IMR-90 (cell line): ENCODE measurements around the gene CYP4V2. TPM values are rescaled to one million over a fixed set of nuclear protein-coding genes. Genes with fewer than 3 reads are reported as not detected.

Experiments
- ATAC-seq: fragments of 200-7000 bp; cut with Tn5 transposase; 2 replicates; pipeline ENCODE4 v1.9.1; 2020; ENCODE audit warnings: low read depth, mild to moderate bottlenecking, moderate library complexity
- BruUV-seq: library from RNA; stranded (reverse); fragments of 400-500 nt; replicated peaks from 2 replicates; lab custom pipeline; 2021; lab: Mats Ljungman, UMichigan
- CTCF ChIA-PET: fragments of 300-600 bp; formaldehyde crosslinking; extraction: SDS; loops from one replicate; lab custom pipeline; 2021; ENCODE audit warnings: antibody characterized with exemption; lab: Yijun Ruan, JAX
- POLR2A ChIA-PET: fragments of 300-600 bp; sonication (Branson Sonifier 250); formaldehyde crosslinking; loops from one replicate; lab custom pipeline; 2022; ENCODE audit warnings: antibody characterized with exemption; ENCODE audit not compliant: unreplicated experiment; lab: Charles Lee
- DNase-seq: peaks from one replicate; pipeline ENCODE4 v3.0.0; 2013
- H2AFZ ChIP-seq: replicated peaks from 2 replicates; pipeline ENCODE3; 2013; ENCODE audit warnings: low read length, mild to moderate bottlenecking; ENCODE audit not compliant: poor library complexity
- H2AK5ac ChIP-seq: 2 replicates; pipeline ENCODE4 v1.6.1; 2013; ENCODE audit warnings: low read depth, low read length, inconsistent platforms
- H2AK9ac ChIP-seq: replicated peaks from 2 replicates; pipeline ENCODE3; 2013; ENCODE audit warnings: mild to moderate bottlenecking, low read depth, low read length, moderate library complexity; ENCODE audit not compliant: poor library complexity
- H2BK120ac ChIP-seq: 2 replicates; pipeline ENCODE4 v1.6.1; 2013; ENCODE audit warnings: low read depth, low read length, inconsistent platforms
- H2BK15ac ChIP-seq: 3 replicates; pipeline ENCODE4 v1.6.1; 2013; ENCODE audit warnings: low read depth, low read length, inconsistent platforms
- H2BK20ac ChIP-seq: 2 replicates; pipeline ENCODE4 v1.6.1; 2013; ENCODE audit warnings: low read depth, mild to moderate bottlenecking, inconsistent platforms, low read length, moderate library complexity
- H2BK5ac ChIP-seq: 2 replicates; pipeline ENCODE4 v1.6.1; 2013; ENCODE audit warnings: mild to moderate bottlenecking, low read depth, low read length, inconsistent platforms; ENCODE audit not compliant: poor library complexity, severe bottlenecking
- H3K14ac ChIP-seq: replicated peaks from 2 replicates; pipeline ENCODE4 v1.6.1; 2013; ENCODE audit warnings: low read depth, low read length, inconsistent platforms
- H3K18ac ChIP-seq: 2 replicates; pipeline ENCODE4 v1.6.1; 2013; ENCODE audit warnings: low read depth, low read length, control low read depth
- H3K23ac ChIP-seq: 2 replicates; pipeline ENCODE4 v1.6.1; 2013; ENCODE audit warnings: low read depth, low read length, inconsistent platforms
- H3K27ac ChIP-seq: 2 replicates; pipeline ENCODE4 v1.5.1; 2013; ENCODE audit warnings: mild to moderate bottlenecking, control low read depth, low read length; ENCODE audit not compliant: insufficient read depth
- H3K27me3 ChIP-seq: 2 replicates; pipeline ENCODE4 v1.6.1; 2013; ENCODE audit warnings: low read length; ENCODE audit not compliant: control insufficient read depth, insufficient read depth
- H3K36me3 ChIP-seq: 2 replicates; pipeline ENCODE4 v1.6.1; 2013; ENCODE audit warnings: low read length, mixed read lengths; ENCODE audit not compliant: control insufficient read depth, insufficient read depth
- H3K4ac ChIP-seq: 2 replicates; pipeline ENCODE4 v1.6.1; 2013; ENCODE audit warnings: low read depth, low read length, inconsistent platforms
- H3K4me1 ChIP-seq: 2 replicates; pipeline ENCODE4 v1.6.1; 2013; ENCODE audit warnings: low read length, mixed read lengths; ENCODE audit not compliant: control insufficient read depth, insufficient read depth
- H3K4me2 ChIP-seq: 2 replicates; pipeline ENCODE4 v1.6.1; 2013; ENCODE audit warnings: low read depth, mild to moderate bottlenecking, control low read depth, low read length, moderate library complexity
- H3K4me3 ChIP-seq: 2 replicates; pipeline ENCODE4 v1.5.1; 2013; ENCODE audit warnings: low read depth, mild to moderate bottlenecking, control low read depth, low read length, moderate library complexity; ENCODE audit not compliant: insufficient read depth
- H3K56ac ChIP-seq: 2 replicates; pipeline ENCODE4 v1.6.1; 2013; ENCODE audit warnings: low read length, inconsistent platforms; ENCODE audit not compliant: insufficient read depth; ENCODE audit errors: extremely low read depth
- H3K79me1 ChIP-seq, 2 experiments: 2 replicates each; pipeline ENCODE4 v1.6.1; 2013; ENCODE audit warnings: low read length in 2 of 2, inconsistent platforms in 1 of 2, low read depth in 1 of 2
- H3K9ac ChIP-seq: 2 replicates; pipeline ENCODE4 v1.6.1; 2013; ENCODE audit warnings: low read depth, low read length, control low read depth
- H3K9me1 ChIP-seq: 2 replicates; pipeline ENCODE4 v1.6.1; 2013; ENCODE audit warnings: low read length, inconsistent platforms; ENCODE audit not compliant: insufficient read depth
- H3K9me3 ChIP-seq: 2 replicates; pipeline ENCODE4 v1.6.1; 2013; ENCODE audit warnings: low read length; ENCODE audit not compliant: control insufficient read depth, insufficient read depth
- H4K20me1 ChIP-seq: 2 replicates; pipeline ENCODE4 v1.6.1; 2013; ENCODE audit warnings: low read length, inconsistent platforms; ENCODE audit not compliant: insufficient read depth
- H4K5ac ChIP-seq: 2 replicates; pipeline ENCODE4 v1.6.1; 2013; ENCODE audit warnings: mild to moderate bottlenecking, low read depth, low read length, control low read depth
- H4K8ac ChIP-seq, 2 experiments: 2 replicates each; pipeline ENCODE4 v1.6.1; 2013; ENCODE audit warnings: low read depth in 2 of 2, low read length in 2 of 2, control low read depth in 1 of 2, inconsistent platforms in 1 of 2
- H4K91ac ChIP-seq: 2 replicates; pipeline ENCODE4 v1.6.1; 2013; ENCODE audit warnings: low read depth, low read length, inconsistent platforms; ENCODE audit not compliant: insufficient read depth
- BHLHE40 ChIP-seq: fragments of 150-350 bp; IDR thresholded peaks from 2 replicates; pipeline ENCODE4 v1.6.1; 2016; ENCODE audit warnings: mild to moderate bottlenecking, low read depth, low read length
- CEBPB ChIP-seq: IDR thresholded peaks from 2 replicates; pipeline ENCODE4 v1.6.1; 2012; ENCODE audit warnings: low read depth, low read length, improper control_type of control experiment
- CTCF ChIP-seq: conservative IDR thresholded peaks from 2 replicates; pipeline ENCODE4 v1.5.1; 2012; ENCODE audit warnings: mild to moderate bottlenecking, low read depth, low read length, improper control_type of control experiment
- ELK1 ChIP-seq: fragments of 150-350 bp; IDR thresholded peaks from 2 replicates; pipeline ENCODE4 v1.6.1; 2016; ENCODE audit warnings: low read depth, mild to moderate bottlenecking, low read length, moderate library complexity, borderline replicate concordance
- FOS ChIP-seq: fragments of 150-350 bp; IDR thresholded peaks from 2 replicates; pipeline ENCODE4 v1.6.1; 2016; ENCODE audit warnings: low read depth, low read length
- MAFK ChIP-seq: IDR thresholded peaks from 2 replicates; pipeline ENCODE4 v1.6.1; 2012; ENCODE audit warnings: low read depth, low read length, improper control_type of control experiment
- MAZ ChIP-seq: IDR thresholded peaks from 2 replicates; pipeline ENCODE4 v1.6.1; 2012; ENCODE audit warnings: low read depth, mild to moderate bottlenecking, low read length, improper control_type of control experiment, moderate library complexity, borderline replicate concordance
- POLR2A ChIP-seq: IDR thresholded peaks from 2 replicates; pipeline ENCODE4 v1.6.1; 2012; ENCODE audit warnings: mild to moderate bottlenecking, low read depth, low read length
- RAD21 ChIP-seq: IDR thresholded peaks from 2 replicates; pipeline ENCODE4 v1.6.1; 2012; ENCODE audit warnings: low read length, improper control_type of control experiment
- RFX5 ChIP-seq: IDR thresholded peaks from 2 replicates; pipeline ENCODE4 v1.8.0; 2012; ENCODE audit warnings: low read depth, mild to moderate bottlenecking, low read length, moderate library complexity
- SMC3 ChIP-seq: fragments of 150-350 bp; IDR thresholded peaks from 2 replicates; pipeline ENCODE4 v1.6.1; 2016; ENCODE audit warnings: low read depth, mild to moderate bottlenecking, antibody characterized with exemption, low read length, moderate library complexity
- USF2 ChIP-seq: fragments of 150-350 bp; IDR thresholded peaks from 2 replicates; pipeline ENCODE4 v1.6.1; 2017; ENCODE audit warnings: mild to moderate bottlenecking, antibody characterized with exemption, low read length, low read depth
- WGBS, 2 experiments: methylation state at CpG; one replicate each; pipeline versions ENCODE4 v1.1.5 to v1.1.7; 2013; ENCODE audit warnings: missing lambda C conversion rate in 2 of 2; ENCODE audit not compliant: insufficient read length in 1 of 2; ENCODE audit errors: extremely low coverage in 2 of 2; 5-methylcytosine and 5-hydroxymethylcytosine counted together
- dilution Hi-C: fragments of 300-500 bp; cut with HindIII; formaldehyde crosslinking; loops from one replicate; pipeline ENCODE4 v1.14.3; 2018; ENCODE audit warnings: low sequenced_read_pairs; ENCODE audit not compliant: unreplicated experiment
- in situ Hi-C: fragments of 300-500 bp; cut with MboI; formaldehyde crosslinking; loops from 3 replicates; pipeline ENCODE4 v1.14.3; 2019; ENCODE audit warnings: low sequenced_read_pairs, inconsistent platforms, mixed read lengths
- intact Hi-C: fragments of 100-400 bp; cut with micrococcal nuclease; formaldehyde crosslinking; loops from 2 replicates; pipeline ENCODE4 v1.10.0; 2022
- polyA plus RNA-seq, 3 experiments: library from polyadenylated mRNA; depleted of rRNA; stranded (reverse); fragments of >200 nt; gene quantifications; 2 replicates each; pipeline ENCODE4 v1.2.3, GENCODE V29; 2012; ENCODE audit warnings: low replicate concordance in 1 of 3
- total RNA-seq: library from RNA; depleted of rRNA; stranded (reverse); fragments of >200 nt; gene quantifications from 2 replicates; pipeline ENCODE4 v1.2.3, GENCODE V29; 2012

CYP4V2 gene
- total and polyA plus RNA-seq, 2 of the 4 experiments (the other 2 are of a cell fraction), result 3.9 to 4.1 TPM

- Histone ChIP-seq H4K8ac (no peak overlapping the region; a peak in 1 of 4 replicates), H4K5ac (no peak overlapping the region), H2BK20ac (no peak overlapping the region), H3K14ac (no peak overlapping the region), H2BK5ac (no peak overlapping the region), H4K20me1 (no peaks in the 10 kb centered on the region), H2AK9ac (no peak overlapping the region), H3K4ac (no peak overlapping the region), H2AFZ (peak overlapping the region; percentile 52), H3K27ac (no peak overlapping the region), H3K27me3 (no peaks in the 10 kb centered on the region; the same call in 1 of the 2 replicates), H3K23ac (no peak overlapping the region), H3K9me3 (no peaks in the 10 kb centered on the region), H4K91ac (no peak overlapping the region), H3K18ac (no peak overlapping the region), H3K4me2 (no peak overlapping the region), H3K79me1 (peaks cover 0 to 5% of the 10 kb centered on the region in 2 experiments; a peak in 2 of 4 replicates), H2AK5ac (no peak overlapping the region), H3K56ac (no peak overlapping the region), H2BK15ac (no peak overlapping the region), H3K36me3 (no peaks in the 10 kb centered on the region), H3K9ac (no peak overlapping the region), H3K4me3 (no peak overlapping the region), H2BK120ac (no peak overlapping the region), H3K4me1 (no peaks in the 10 kb centered on the region; the same call in 1 of the 2 replicates), H3K9me1 (peaks cover 4% of the 10 kb centered on the region; the same call in 1 of the 2 replicates)
- DNase-seq, result no peak
- TF ChIP-seq ELK1, result no peak
- no peak for TF ChIP-seq POLR2A
- TF ChIP-seq CTCF, result no peak
- no peak for TF ChIP-seq CEBPB
- TF ChIP-seq RAD21, result no peak
- TF ChIP-seq MAFK, result no peak
- no peak for TF ChIP-seq MAZ
- TF ChIP-seq USF2, result no peak
- no peak for TF ChIP-seq BHLHE40
- TF ChIP-seq SMC3, result no peak
- TF ChIP-seq FOS, result no peak
- no peak for TF ChIP-seq RFX5
- POLR2A ChIA-PET, result no interaction called here
- 57% methylated on average over 1 of the region's 4 CpGs; no CpG with 5 or more reads in 1 of the 2 experiments for WGBS, 2 experiments
- no TSS peak for BruUV-seq
- CTCF ChIA-PET, result interaction anchor here (1.2 kb wide), 1 partner anchor 12 kb away, joined by 3 read pairs; no protein-coding TSS in a partner anchor
- intact Hi-C loops (loop anchor here (5.0 to 10.0 kb wide), 2 partner anchors 122 to 285 kb away; partner anchors contain the start of gene TLR3), dilution Hi-C loops (no loop called here), in situ Hi-C loops (no loop called here)
- no peak for ATAC-seq
Measured at GRCh38 chr4:186189656-186190055, 1.7 kb upstream of the CYP4V2 start.
